Measurements from ENCODE around the gene PLCB1. TPM values are rescaled to one million over a fixed set of nuclear protein-coding genes. Genes with fewer than 3 reads are reported as not detected.

PLCB1 gene
- total and polyA plus RNA-seq, 2 donors, result 16.8 to 147 TPM

- Histone ChIP-seq H3K27ac (ENCODE audit: low read depth) (no peak overlapping the region), H3K4me3 (ENCODE audit: low read depth, low read length) (no peak overlapping the region), H3K36me3 (ENCODE audit: insufficient read depth) (no peaks in the 10 kb centered on the region), H3K4me1 (ENCODE audit: insufficient read depth) (no peaks in the 10 kb centered on the region)
- WGBS, result 81% methylated on average over 2 of the region's 2 CpGs
- no peak for DNase-seq (ENCODE audit: extremely low spot score)
Observed at GRCh38 chr20:8930726-8931125, 798.7 kb downstream of the PLCB1 start.

GRCh38 chr20:8932192-8933165 is 800.4 kb downstream of the PLCB1 start:
- DNase-seq (ENCODE audit: extremely low spot score), result no peak
- Histone ChIP-seq H3K36me3 (ENCODE audit: insufficient read depth) (no peaks in the 10 kb centered on the region), H3K27ac (ENCODE audit: low read depth) (no peak overlapping the region), H3K4me1 (ENCODE audit: insufficient read depth) (no peaks in the 10 kb centered on the region), H3K4me3 (ENCODE audit: low read depth, low read length) (no peak overlapping the region)
- 49% methylated on average over 3 of the region's 3 CpGs for WGBS

- H3K4me3 ChIP-seq (ENCODE audit: low read depth, low read length), result no peak overlapping the region
- no peaks in the 10 kb centered on the region for H3K36me3 ChIP-seq (ENCODE audit: insufficient read depth)
- H3K27ac ChIP-seq (ENCODE audit: low read depth), result no peak overlapping the region
- no peak for DNase-seq (ENCODE audit: extremely low spot score)
- 22% methylated on average over 1 of the region's 1 CpG for WGBS
- H3K4me1 ChIP-seq (ENCODE audit: insufficient read depth), result no peaks in the 10 kb centered on the region
Observed at GRCh38 chr20:8933381-8933807, 801.3 kb downstream of the PLCB1 start.

GRCh38 chr20:8934362-8934761 is 802.3 kb downstream of the PLCB1 start:
- 86% methylated on average over 4 of the region's 4 CpGs for WGBS
- Histone ChIP-seq H3K27ac (ENCODE audit: low read depth) (no peak overlapping the region), H3K4me3 (ENCODE audit: low read depth, low read length) (no peak overlapping the region)

More at GRCh38 chr20:8934362-8934761, 802.3 kb downstream of the PLCB1 start:
- no peaks in the 10 kb centered on the region for H3K36me3 ChIP-seq (ENCODE audit: insufficient read depth)
- no peak for DNase-seq (ENCODE audit: extremely low spot score)
- H3K4me1 ChIP-seq (ENCODE audit: insufficient read depth), result no peaks in the 10 kb centered on the region

Small RNA genes lying within 50 kb of the gene (small RNA-seq; reads per million reads assigned to genes)
- not detected for gene AL445567.1
- not detected for gene RNU105B

Other genes with a start within 250 kb of the PLCB1 start
- not detected for gene HAO1, start 191.8 kb upstream of the PLCB1 start, total RNA-seq
- gene HAO1, start 191.8 kb upstream of the PLCB1 start, polyA plus RNA-seq, result 0.10 TPM
- gene TMX4, start 112.5 kb upstream of the PLCB1 start, total RNA-seq, result 41.1 TPM
- 32.3 TPM for gene TMX4, start 112.5 kb upstream of the PLCB1 start, polyA plus RNA-seq